K562 (cell line): ENCODE data around the gene KCNH2. TPM values are rescaled to one million over a fixed set of nuclear protein-coding genes. Genes with fewer than 3 reads are reported as not detected.

Experiments used
- CBX8 ChIP-seq: fragments of 200-600 bp; sonication (generic); IDR thresholded peaks from 2 replicates; pipeline ENCODE4 v1.6.1; 2012; ENCODE audit warnings: borderline replicate concordance, mixed run types, low read depth, mild to moderate bottlenecking, moderate library complexity, mixed read lengths, low read length, control low read depth, inconsistent platforms; ENCODE audit not compliant: poor library complexity, severe bottlenecking; ENCODE audit errors: extremely low read depth
- ELF4 ChIP-seq: fragments of 450-650 bp; formaldehyde crosslinking; IDR thresholded peaks from 2 replicates; pipeline ENCODE4 v1.4.0; 2022; ENCODE audit warnings: missing genetic modification characterization
- GTF3C2 ChIP-seq: IDR thresholded peaks from 3 replicates; pipeline ENCODE4 v1.6.1; 2011; ENCODE audit warnings: borderline replicate concordance, mild to moderate bottlenecking, moderate library complexity; ENCODE audit not compliant: insufficient read length; ENCODE audit errors: extremely low read depth
- JUND ChIP-seq, 2 experiments: IDR thresholded peaks; 2 replicates in 1 of 2; 3 replicates in 1 of 2; pipeline ENCODE4 v1.6.1; 2011; ENCODE audit warnings: borderline replicate concordance in 2 of 2, low read depth in 2 of 2, low read length in 2 of 2, improper control_type of control experiment in 1 of 2, missing biosample characterization in 1 of 2, missing genetic modification characterization in 1 of 2, missing genetic modification reagents in 1 of 2
- KLF13 ChIP-seq: fragments of 450-650 bp; IDR thresholded peaks from 2 replicates; pipeline ENCODE4 v1.6.1; 2016; ENCODE audit warnings: missing genetic modification characterization, low read depth, mild to moderate bottlenecking, missing compliant biosample characterization, moderate library complexity, borderline replicate concordance
- PRPF4 ChIP-seq: fragments of 200-400 bp; formaldehyde crosslinking; IDR thresholded peaks from one replicate; pipeline ENCODE4 v1.6.1; 2017; ENCODE audit warnings: low read length, low read depth, mild to moderate bottlenecking; ENCODE audit not compliant: insufficient read depth, poor library complexity, severe bottlenecking
- RBM17 ChIP-seq: fragments of 200-400 bp; formaldehyde crosslinking; IDR thresholded peaks from 2 replicates; pipeline ENCODE4 v1.6.1; 2017; ENCODE audit warnings: low read depth, mild to moderate bottlenecking, low read length, borderline replicate concordance
- TBP ChIP-seq: optimal IDR thresholded peaks from 2 replicates; pipeline ENCODE3; 2011; ENCODE audit warnings: low read depth, low read length, improper control_type of control experiment
- USF2 ChIP-seq: sonication (generic); formaldehyde crosslinking; IDR thresholded peaks from 2 replicates; pipeline ENCODE4 v1.5.0; 2020; ENCODE audit warnings: missing genetic modification reagents
- ZC3H11A ChIP-seq: IDR thresholded peaks from 2 replicates; pipeline ENCODE4 v1.6.1; 2012; ENCODE audit warnings: low read depth, low read length, improper control_type of control experiment
- ZFP30 ChIP-seq: fragments of 250-450 bp; sonication (Bioruptor Pico); IDR thresholded peaks from 2 replicates; pipeline ENCODE4 v1.8.0; 2022; ENCODE audit warnings: moderate library complexity, mild to moderate bottlenecking, inconsistent platforms, borderline replicate concordance
- ZNF174 ChIP-seq: fragments of 250-450 bp; sonication (Bioruptor Pico); IDR thresholded peaks from 2 replicates; pipeline ENCODE4 v1.4.0; 2020; ENCODE audit warnings: mild to moderate bottlenecking
- ZNF184 ChIP-seq: sonication (generic); formaldehyde crosslinking; IDR thresholded peaks from 2 replicates; pipeline ENCODE4 v1.5.0; 2020; ENCODE audit warnings: missing genetic modification reagents
- ZNF23 ChIP-seq: fragments of 250-450 bp; sonication (Bioruptor Pico); IDR thresholded peaks from 2 replicates; pipeline ENCODE4 v1.4.0; 2020; ENCODE audit warnings: mild to moderate bottlenecking
- polyA plus RNA-seq, 8 experiments: library from polyadenylated mRNA; depleted of rRNA in 4 of 8; stranded (reverse) in 5 of 8; unstranded in 3 of 8; fragments of >200 nt; fragmentation: Nextera tagmentation in 2 of 8; fragmentation: Illumina TruSeq in 1 of 8; extraction: Ambion mirVana in 2 of 8; extraction: Trizol in 1 of 8; gene quantifications; 2 replicates each; pipeline versions ENCODE4 v1.2.1 to v1.2.3, GENCODE V29; 2011 to 2014; ENCODE audit warnings: inconsistent platforms in 1 of 8, missing spikeins in 1 of 8
- total RNA-seq, 7 experiments: library from RNA; depleted of rRNA in 6 of 7; stranded (reverse); fragments of >200 nt in 6 of 7; fragmentation: Illumina TruSeq in 2 of 7; extraction: Trizol in 2 of 7; gene quantifications; 2 replicates each; pipeline versions ENCODE4 v1.2.1 to v1.2.3, GENCODE V29; 2011 to 2021; ENCODE audit warnings: low replicate concordance in 1 of 7
- TF ChIP-seq, protein P1 (sequence below), 2 experiments: fragments of 150-350 bp in 1 of 2; IDR thresholded peaks; 2 replicates each; pipeline ENCODE4 v1.6.1; 2012 to 2016; ENCODE audit warnings: low read depth in 2 of 2, low read length in 2 of 2, mild to moderate bottlenecking in 1 of 2, moderate library complexity in 1 of 2
- TF ChIP-seq, protein P2 (sequence below), 2 experiments: fragments of 200-800 bp in 1 of 2; sonication (Bioruptor generic) in 1 of 2; sonication (generic) in 1 of 2; formaldehyde crosslinking in 1 of 2; IDR thresholded peaks in 1 of 2; conservative IDR thresholded peaks in 1 of 2; 2 replicates each; pipeline versions ENCODE4 v1.5.0 to v1.6.1; 2016 to 2020; ENCODE audit warnings: missing compliant biosample characterization in 1 of 2, missing genetic modification characterization in 1 of 2, missing genetic modification reagents in 1 of 2

KCNH2 gene
- total and polyA plus RNA-seq, 9 of the 15 experiments (the other 6 are each of a cell fraction or from before 2014, with no cell fraction given) = 18.1 to 368 (median 218) TPM

DNA sequence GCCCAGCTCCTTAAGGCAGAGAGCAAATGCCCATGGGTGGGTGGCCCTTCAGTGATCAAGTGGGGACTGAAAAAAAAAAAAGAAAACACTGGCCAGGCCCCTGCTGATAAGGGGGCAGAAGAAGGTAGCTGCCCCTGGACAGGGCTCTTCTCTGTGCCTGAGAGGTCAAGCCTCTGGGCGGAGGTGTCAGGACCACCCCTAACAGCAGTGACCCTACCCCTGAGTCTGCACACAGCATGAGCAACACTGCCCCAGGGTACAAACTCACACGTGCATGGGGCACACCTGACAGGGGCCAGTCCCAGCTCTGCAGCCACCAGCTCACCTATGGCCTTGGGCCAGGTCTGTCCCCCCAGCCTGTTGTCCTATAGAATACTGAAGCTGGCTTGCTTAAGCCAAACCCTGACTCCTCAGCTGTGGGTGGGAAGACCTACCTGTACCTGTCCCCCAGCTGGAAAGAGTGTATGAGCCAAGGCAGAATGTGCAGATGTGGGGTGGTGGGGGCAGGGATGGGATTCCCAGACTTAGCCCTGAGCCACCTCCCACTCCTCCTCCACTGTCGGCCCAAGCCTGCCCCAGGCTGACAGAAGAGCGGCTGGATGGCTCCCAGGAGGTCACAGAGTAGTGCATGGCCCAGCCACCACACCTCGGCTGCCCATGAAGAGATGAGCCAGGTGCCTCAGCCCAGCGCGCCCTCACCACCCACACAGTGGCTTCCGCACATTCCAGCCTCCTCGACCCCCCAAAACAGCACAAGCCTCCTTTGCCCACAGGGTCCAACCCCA lies 23.7 kb downstream of the KCNH2 start (continued):
- TF ChIP-seq CBX8 = no peak
- TF ChIP-seq ZFP30 (CRISPR knock-in tag) = no peak
- no peak for TF ChIP-seq PRPF4
- no peak for TF ChIP-seq RBM17
- TF ChIP-seq, protein P1, sequence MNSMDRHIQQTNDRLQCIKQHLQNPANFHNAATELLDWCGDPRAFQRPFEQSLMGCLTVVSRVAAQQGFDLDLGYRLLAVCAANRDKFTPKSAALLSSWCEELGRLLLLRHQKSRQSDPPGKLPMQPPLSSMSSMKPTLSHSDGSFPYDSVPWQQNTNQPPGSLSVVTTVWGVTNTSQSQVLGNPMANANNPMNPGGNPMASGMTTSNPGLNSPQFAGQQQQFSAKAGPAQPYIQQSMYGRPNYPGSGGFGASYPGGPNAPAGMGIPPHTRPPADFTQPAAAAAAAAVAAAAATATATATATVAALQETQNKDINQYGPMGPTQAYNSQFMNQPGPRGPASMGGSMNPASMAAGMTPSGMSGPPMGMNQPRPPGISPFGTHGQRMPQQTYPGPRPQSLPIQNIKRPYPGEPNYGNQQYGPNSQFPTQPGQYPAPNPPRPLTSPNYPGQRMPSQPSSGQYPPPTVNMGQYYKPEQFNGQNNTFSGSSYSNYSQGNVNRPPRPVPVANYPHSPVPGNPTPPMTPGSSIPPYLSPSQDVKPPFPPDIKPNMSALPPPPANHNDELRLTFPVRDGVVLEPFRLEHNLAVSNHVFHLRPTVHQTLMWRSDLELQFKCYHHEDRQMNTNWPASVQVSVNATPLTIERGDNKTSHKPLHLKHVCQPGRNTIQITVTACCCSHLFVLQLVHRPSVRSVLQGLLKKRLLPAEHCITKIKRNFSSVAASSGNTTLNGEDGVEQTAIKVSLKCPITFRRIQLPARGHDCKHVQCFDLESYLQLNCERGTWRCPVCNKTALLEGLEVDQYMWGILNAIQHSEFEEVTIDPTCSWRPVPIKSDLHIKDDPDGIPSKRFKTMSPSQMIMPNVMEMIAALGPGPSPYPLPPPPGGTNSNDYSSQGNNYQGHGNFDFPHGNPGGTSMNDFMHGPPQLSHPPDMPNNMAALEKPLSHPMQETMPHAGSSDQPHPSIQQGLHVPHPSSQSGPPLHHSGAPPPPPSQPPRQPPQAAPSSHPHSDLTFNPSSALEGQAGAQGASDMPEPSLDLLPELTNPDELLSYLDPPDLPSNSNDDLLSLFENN (IDR thresholded peaks at IDR 0.05; ENCODE audit: low read depth in 2 of 2, low read length in 2 of 2) = no peak
- no peak for TF ChIP-seq ZC3H11A
- no peak for TF ChIP-seq TBP
- no peak for TF ChIP-seq GTF3C2
- no peak for TF ChIP-seq ELF4
- no peak for TF ChIP-seq ZNF184
- no peak for TF ChIP-seq USF2 (CRISPR knock-in tag)
- TF ChIP-seq, protein P2, sequence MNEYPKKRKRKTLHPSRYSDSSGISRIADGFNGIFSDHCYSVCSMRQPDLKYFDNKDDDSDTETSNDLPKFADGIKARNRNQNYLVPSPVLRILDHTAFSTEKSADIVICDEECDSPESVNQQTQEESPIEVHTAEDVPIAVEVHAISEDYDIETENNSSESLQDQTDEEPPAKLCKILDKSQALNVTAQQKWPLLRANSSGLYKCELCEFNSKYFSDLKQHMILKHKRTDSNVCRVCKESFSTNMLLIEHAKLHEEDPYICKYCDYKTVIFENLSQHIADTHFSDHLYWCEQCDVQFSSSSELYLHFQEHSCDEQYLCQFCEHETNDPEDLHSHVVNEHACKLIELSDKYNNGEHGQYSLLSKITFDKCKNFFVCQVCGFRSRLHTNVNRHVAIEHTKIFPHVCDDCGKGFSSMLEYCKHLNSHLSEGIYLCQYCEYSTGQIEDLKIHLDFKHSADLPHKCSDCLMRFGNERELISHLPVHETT (CRISPR knock-in tag; conservative IDR thresholded peaks at IDR 0.05 in 1 of 2, IDR thresholded peaks at IDR 0.05 in 1 of 2) = no peak
- TF ChIP-seq ZNF23 (CRISPR knock-in tag) = no peak
- no peak for TF ChIP-seq KLF13 (tag)
- no peak for TF ChIP-seq JUND (IDR thresholded peaks at IDR 0.05; ENCODE audit: borderline replicate concordance, low read depth, low read length)
- TF ChIP-seq JUND (tag; IDR thresholded peaks at IDR 0.05; ENCODE audit: borderline replicate concordance, low read depth, low read length) = no peak
- no peak for TF ChIP-seq ZNF174 (CRISPR knock-in tag)
